SKM-1 treated with dmso at 0.1 percent for 144 hours (cell line): Measurements from ENCODE around the gene HILPDA.

Source experiments
- DNase-seq: peaks from one replicate; lab custom pipeline; 2025; ENCODE audit not compliant: unreplicated experiment; lab: John Stamatoyannopoulos, UW

The HILPDA gene

GRCh38 chr7:128455543-128456254 lies at the start of gene HILPDA:
Gene HILPDA (plus strand): TSS chr7:128455878. CDS start chr7:128457269, 1,391 bp downstream.
- peak; percentile 90 for DNase-seq

- no peak for DNase-seq
Observed at GRCh38 chr7:128406314-128407232, 49.1 kb upstream of the HILPDA start.

- no peak for DNase-seq
Observed at GRCh38 chr7:128407233-128407589, 48.5 kb upstream of the HILPDA start.

GRCh38 chr7:128407751-128408708 lies 47.6 kb upstream of the HILPDA start:
- peak; percentile 46 for DNase-seq

- no peak for DNase-seq
Observed at GRCh38 chr7:128408709-128409595, 46.7 kb upstream of the HILPDA start.

GRCh38 chr7:128409596-128410450 lies 45.9 kb upstream of the HILPDA start, which contains the start of gene IMPDH1:
Gene IMPDH1 (minus strand): TSS chr7:128409982. CDS start chr7:128409901, 81 bp downstream.
- peak; percentile 74 for DNase-seq

- DNase-seq = no peak
Observed at GRCh38 chr7:128410451-128410753, 45.3 kb upstream of the HILPDA start.

GRCh38 chr7:128415217-128415785 lies 40.4 kb upstream of the HILPDA start:
- DNase-seq = no peak

GRCh38 chr7:128417071-128417470 lies 38.6 kb upstream of the HILPDA start:
- DNase-seq = no peak

- DNase-seq = no peak
Observed at GRCh38 chr7:128419257-128419656, 36.4 kb upstream of the HILPDA start.

GRCh38 chr7:128420773-128421172 lies 34.9 kb upstream of the HILPDA start:
- DNase-seq = no peak

GRCh38 chr7:128421384-128421783 lies 34.3 kb upstream of the HILPDA start:
- DNase-seq = no peak

GRCh38 chr7:128422037-128422436 lies 33.6 kb upstream of the HILPDA start:
- DNase-seq = no peak

- DNase-seq = peak; percentile 86
Observed at GRCh38 chr7:128422842-128423241, 32.8 kb upstream of the HILPDA start.

GRCh38 chr7:128424686-128425275 lies 30.9 kb upstream of the HILPDA start:
- no peak for DNase-seq

GRCh38 chr7:128425850-128426249 lies 29.8 kb upstream of the HILPDA start:
- DNase-seq = no peak

- DNase-seq = peak; percentile 59
Observed at GRCh38 chr7:128427289-128427891, 28.3 kb upstream of the HILPDA start.

- DNase-seq = no peak
Observed at GRCh38 chr7:128430207-128430606, 25.5 kb upstream of the HILPDA start.
